GM19452 (cell line): ENCODE results near the gene SMAD3.
A peak's percentile ranks its signal among the peaks of the same experiment; 100 is the strongest.
"Not testable (repeated sequence)": the region's sequence is repeated elsewhere in the genome, so short reads cannot be mapped to it uniquely, and the experiment has no call there.

Experiments used
- ATAC-seq: cut with Tn5 transposase; IDR thresholded peaks from one replicate; pipeline ENCODE4 v1.9.1; 2021; ENCODE audit not compliant: unreplicated experiment

Gene SMAD3

DNA sequence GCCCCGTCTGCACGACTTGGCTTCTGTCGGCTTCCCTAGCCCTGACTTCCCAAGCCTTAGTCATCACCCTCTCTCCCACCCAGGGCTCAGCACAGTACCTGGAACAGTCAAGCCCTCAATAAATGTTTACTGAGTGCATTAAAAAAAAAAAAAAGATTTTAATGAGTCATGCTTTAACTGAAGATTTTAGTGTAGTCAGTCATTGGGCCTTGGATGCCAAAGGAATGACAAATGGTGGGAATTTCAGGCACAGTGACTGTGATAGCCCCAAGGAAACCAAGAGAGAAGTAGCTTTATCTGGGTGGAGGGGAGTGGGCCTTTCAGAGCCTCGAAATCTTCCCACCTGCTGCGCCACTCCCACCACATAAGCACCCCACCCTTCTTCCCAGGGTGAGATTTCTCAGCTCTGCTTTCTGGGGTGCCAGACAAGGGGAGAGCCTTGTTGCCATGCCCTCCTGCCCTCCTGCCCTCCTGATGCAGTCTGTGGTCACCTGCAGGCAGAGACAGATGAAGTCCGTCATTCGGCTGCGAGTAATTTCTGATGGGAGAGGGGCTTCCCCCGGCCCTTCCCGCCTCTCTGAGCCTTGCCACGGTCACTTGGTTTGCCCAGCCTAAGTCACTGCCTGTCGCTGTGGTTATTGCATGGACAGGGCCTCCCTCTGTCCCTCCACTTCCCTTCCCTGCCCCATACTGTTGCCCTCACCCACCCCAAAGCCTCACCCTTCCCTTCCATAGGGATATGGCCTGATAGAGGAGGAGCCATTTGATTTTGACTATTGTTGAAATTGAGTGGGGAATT lies 41.8 kb downstream of the SMAD3 start:
- no peak for ATAC-seq

DNA sequence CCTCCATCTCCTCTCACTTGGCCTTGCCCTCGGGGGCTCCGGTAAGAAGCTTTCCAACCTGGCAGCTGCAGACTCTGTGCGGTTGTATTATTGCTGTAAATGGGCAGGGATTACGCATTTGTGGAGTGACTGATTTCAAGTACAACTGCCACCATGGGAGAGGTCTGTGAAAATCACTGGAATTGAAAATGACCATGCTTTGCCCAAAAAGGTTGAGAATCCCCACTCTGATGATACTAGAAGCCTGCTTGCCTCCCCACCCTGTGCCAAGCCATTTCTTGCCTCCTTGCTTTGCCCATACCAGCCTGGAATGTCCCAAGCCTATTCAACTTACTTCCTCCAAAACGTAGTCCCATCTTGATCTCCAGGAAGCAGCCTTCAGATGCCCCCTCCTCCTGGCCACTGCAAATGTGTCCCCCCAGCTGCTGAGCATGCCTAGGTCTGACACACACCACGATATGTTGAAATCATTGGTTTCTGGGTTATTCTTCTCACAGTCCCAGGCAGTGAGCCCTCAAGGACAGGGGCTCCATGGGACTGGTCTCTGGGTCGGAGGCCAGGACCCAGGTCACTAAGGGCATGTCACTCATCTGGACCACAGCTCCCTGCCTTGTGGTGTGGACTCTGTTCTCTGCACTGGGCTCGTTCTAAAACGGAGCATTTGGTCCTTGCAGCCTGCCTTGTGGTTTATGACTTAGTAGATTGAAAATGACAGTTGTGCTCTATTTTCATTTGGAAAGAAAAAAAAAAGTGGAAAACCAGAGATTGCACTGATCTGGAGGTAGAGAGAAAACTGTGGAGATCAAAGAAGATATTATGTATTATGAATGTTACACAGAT lies 42.9 kb downstream of the SMAD3 start:
- no peak for ATAC-seq

DNA sequence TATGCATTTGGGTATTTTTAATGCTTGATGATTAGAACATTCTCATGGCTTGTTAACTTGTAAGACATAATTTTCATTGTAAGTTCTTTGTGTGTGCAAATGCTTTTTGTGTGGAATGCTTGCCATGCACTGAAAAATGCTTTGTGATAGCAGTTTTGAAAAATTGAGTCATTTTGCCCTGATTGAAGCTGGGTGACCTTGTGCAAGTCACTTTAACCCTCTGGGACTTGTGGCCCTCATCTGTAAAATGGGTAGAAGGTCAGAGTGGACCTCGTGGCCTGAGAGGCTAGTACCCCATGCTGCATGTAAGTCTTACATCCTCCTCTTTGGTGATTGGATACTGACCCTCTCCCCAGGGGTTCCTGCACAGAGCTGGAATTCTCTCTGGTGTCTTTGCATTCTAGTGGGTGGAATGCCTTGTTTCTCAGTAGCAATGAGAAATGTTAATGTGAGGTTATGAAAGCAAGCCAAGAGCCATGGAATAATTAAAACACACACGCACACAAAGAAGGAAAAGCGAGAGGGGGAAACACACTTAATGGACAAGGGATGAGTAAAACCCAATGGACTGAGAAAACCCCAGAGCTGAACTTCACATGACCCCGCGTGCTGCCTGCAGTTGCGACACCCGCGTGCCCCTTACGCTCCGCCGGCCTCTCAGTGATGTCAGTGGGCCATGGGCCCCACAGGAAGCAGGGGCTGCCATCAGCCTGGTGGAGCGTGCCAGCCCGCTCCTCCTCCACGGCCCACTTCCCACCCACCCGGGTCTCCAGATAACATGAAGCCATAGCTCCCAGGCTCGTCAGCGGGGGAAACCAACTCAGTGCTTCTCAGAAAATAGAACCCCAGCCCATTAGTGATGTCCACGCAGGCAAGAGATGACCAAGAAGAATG lies 44.0 kb downstream of the SMAD3 start:
- ATAC-seq: no peak

DNA sequence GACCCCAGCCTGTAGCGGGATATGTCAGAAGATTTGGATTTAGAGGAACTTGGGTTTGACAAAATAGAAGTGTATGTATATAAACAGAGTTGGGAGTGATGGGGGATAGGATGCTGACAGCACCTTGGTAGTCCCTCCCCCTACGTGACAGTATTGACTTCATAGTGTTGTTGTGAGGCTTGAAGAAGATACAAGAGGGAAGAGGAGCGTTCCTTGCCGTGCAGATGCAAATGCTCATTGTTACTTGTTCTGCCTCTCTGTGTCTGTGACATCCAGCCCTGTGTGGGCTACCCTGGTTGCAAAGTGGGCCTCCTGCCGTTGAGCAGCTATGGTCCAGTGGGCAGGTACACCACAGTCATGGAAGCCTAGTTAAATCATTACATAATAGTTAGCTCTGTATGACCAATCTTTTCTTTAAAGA lies 45.0 kb downstream of the SMAD3 start:
- no peak for ATAC-seq

DNA sequence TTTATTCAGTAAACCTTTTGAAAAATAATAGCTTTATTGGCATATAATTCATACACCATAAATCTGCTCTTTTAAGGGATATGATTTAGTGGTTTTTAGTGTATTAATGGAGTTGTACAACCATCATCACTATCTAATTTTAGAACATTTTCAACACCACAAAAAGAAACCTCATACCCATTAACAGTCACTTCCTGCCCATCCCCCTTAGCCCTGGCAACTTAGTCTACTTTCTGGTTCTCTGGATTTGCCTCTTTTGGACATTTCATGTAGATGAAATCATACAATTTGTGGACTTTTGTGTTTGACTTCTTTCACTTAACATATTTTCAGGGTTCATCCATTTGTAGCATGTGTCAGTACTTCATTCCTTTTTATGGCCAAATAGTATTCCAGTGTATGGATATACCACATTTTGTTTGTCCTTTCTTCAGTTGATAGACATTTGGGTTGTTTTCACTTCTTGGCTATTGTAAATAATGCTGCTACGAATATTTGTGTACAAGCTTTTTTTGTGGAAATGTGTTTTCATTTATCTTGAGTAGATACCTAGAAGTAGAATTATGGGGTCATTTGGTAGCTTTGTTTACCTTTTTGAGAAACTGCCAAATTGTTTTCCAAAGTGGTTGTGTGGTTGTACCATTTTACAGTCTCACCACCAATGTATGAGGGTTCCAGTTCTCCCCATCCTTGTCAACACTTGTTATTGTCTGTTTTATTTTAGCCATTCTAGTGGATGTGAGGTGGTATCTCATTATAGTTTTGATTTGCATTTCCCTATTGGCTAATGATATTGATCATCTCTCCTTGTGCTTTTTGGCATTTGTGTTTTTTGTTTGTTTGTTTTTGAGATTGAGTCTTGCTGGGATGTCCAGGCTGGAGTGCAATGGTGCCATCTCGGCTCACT lies 45.8 kb downstream of the SMAD3 start:
- no peak for ATAC-seq

DNA sequence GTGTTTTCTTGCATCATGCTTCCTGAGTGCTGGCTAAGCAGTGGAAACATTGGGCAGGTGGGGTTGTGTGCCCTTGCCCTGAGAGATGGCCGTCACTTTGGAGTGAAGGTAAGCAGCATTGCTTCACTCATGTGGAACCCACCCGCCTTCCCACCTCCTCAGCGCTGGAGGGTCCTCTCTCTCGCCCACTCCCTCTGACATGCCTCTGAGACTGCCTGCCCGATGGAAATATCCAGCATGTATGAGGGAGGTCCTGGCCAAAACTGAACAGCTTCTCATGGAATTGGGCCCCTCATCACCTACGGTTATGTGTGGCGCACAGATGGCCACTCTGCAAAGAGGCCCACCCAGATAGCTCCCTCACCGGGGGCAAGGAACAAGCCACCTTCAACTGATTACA lies 48.6 kb downstream of the SMAD3 start:
- no peak for ATAC-seq

DNA sequence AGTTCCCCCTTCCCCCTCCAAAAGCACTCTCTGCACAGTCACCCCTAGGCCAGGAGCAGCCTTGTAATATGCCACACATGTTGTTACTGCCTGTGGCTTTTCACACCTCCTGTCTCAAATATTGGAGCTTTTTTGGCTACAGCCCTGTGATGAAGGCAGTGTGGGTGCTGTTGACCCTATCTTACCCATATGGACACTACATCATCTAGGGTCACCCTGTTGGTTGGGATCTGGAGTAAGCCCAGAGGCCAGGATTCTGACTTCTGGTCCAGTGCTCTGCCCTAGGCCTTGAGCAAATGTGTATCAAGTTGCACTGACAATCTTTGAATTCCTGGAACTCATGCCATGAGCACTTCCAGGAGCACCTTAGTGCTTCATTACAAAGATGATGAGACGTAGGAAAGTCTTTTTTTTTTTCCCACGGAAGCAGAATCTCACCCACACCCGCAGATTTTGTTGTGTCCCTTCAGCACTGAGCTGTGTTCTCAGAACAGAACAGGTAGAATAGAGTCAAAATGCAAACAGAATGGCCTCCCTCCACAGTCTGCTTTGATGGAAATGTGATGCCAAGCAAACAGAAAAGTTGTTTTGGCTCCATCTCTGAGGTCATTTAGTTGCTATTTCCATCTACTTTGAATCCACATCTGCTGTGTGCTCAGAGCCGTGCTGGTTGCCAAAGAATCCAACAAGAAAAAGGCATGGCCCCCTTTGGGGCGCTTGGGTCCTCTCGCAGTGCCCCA lies 49.6 kb downstream of the SMAD3 start:
- no peak for ATAC-seq

DNA sequence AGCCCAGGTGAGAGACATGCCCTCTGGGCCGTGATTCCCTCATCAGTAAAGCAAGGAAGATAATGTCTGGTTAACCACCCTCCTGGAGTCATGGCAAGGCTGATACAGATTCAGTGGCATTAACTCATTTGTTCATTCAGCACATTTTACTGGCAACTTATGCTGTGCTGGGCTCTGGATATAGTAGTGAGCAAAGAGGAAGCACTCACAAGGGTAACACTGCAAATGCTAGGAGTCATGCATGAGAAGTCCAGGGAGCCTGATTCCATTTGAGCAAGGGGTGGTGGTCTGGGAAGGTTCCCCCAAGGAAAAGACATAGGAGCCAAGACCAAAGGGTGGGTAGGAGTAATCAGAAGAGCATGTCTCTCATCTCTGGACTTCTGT lies 50.2 kb downstream of the SMAD3 start:
- ATAC-seq: no peak

DNA sequence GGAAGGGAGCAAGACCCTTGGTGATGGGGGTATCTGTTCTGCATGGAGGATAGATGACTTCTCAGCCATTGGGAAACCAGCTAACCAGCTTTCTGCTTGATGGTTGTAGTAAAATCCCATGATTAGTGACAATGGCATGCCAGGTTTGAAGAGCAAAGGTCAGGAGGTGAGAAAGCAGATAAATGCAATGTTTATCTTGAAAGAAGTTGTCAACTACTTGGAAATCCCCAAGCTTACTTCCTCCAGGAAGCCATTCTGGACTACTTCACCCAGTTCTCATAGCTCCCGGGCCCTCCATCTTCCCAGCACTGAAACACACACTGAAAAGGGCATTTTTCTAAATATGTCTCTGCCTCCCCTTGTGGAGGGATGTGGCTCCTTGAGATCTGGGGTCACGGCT lies 51.3 kb downstream of the SMAD3 start:
- no peak for ATAC-seq

DNA sequence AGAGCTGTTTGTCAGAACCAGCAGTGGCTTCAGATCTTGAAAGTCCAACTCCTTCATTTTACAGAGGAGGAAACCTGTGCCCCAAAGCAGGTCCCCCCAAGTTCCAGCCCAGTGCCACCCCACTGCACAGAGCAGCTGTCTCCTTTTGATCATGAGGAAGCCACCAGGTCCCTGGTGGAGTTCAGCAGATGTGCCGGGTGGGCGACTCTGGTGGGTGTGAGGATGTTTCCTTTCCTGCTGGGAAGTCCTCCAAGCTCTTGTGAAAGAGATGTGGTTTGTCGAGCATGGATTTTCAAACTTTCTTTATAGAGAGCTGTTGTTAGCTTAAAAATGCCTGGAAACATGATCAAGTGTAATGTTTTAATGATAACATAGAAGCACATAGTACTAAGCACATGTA lies 52.0 kb downstream of the SMAD3 start:
- ATAC-seq: no peak

DNA sequence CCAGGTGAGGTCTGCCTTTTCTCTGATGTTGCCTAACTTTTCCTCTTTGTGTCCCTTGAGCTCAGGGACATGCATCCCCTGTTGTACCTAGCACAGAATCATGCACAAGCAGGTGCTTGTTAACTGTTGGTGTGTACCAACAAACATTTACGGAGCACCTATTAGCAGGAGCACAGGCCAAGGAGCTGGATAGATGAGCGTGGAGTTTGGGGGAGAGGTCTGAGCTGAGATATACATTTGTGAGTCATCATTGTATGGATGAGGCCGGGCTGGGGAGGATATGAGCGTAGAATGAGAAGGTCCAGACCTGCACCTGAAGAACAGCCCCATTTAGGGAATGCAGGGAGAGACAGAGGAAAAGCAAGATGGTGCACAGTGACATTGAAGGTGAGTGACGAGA lies 53.4 kb downstream of the SMAD3 start:
- no peak for ATAC-seq

DNA sequence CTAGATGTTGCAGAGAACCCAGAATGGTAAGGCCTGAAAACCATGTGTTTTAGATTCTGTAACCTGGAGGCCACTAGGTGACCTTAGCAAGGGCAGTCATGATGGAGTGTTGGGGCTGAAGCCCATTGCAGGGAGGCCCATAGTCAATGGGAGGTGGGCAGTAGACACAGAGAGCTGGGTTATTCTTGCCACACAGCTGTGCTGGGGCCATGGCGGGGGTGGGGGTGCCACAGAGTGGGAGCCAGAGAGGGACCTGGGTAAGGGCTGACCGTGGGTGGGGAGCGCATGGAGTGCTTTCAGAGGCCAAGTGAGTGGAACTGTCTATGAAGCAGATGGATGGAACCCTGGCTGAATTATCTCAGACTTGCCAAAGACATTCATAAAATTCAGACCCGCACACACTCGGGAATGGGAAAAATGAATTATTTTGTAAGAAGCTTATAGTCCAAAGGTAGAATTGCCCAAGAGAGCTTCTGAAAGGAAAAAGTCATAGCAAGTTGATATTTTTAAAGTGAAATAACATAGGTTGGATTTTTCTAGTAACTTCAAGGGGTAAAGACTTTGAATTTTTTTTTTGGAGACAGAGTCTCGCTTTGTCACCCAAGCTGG lies 53.9 kb downstream of the SMAD3 start:
- no peak for ATAC-seq

DNA sequence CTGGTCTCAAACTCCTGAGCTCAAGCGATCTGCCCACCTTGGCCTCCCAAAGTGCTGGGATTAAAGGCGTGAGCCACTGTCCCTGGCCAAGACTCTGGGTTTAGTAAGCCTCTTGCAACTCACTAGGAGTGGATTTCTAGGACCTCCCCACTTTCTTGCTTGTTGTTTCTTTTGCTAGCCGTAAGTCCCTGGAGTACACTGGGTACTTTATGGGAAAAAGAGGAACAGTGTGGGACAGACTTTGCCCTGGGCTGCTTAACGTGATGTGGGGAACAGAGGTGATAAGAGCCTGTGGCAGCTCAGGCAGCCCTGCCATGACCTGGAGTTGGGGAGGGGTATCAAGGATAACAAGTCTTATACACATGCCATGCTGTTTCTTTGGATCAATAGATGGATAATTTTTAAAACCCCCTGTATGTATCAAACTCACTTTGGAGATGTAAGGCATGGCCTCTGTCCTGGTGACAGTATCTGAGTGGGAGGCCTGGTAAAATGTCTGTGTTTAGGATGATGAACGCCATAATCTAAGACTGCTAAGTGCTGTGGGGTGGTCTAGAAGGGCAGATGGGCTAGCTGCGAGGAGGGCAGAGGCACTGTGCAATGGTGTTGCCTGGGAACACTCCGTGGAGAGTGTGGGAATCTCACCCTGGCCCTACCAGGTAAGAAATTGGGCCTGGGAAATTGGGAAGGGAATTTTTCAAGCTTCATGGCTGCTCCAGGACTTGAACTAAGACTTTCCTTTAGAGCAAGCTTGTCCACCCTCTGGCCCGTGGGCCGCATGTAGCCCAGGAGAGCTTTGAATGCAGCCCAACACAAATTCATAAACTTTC lies 54.8 kb downstream of the SMAD3 start:
- no peak for ATAC-seq

DNA sequence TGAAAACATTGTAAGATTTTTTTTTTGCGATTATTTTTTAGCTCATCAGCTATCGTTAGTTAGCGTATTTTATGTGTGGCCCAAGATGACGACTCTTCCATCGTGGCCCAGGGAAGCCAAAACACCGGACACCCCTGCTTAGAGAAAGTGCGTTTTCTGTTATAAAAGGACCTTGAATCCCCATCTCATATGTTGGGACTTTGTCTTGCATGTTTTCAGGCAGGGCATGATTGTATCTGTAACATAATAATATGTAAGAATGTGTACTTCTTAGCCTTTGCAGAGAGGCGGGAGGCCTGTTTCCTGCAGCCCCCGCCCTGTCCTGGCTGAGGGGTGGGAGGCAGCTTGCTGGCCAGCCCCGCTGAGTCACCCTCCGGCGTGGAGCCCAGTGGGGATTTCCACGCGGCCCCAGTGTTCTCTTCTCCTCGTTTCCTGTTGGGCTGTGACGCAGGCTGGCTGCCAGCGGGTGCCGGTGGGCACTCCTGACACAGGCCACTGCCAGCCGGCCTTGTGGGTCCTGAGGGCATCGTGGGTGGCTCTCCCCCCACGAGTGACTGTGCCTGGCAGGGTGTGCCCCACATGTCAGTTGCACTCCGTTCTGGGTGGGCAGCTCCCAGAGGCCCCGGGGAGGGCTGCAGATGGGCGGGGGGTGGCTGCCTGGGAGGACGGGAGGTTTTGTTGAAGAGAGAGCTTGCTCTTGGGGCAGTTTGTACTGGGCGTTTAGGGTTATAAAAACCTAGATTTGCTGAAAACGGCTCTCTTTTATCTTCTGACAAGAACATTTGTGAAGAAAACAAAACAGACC lies 55.6 kb downstream of the SMAD3 start:
- peak; percentile 77 for ATAC-seq

DNA sequence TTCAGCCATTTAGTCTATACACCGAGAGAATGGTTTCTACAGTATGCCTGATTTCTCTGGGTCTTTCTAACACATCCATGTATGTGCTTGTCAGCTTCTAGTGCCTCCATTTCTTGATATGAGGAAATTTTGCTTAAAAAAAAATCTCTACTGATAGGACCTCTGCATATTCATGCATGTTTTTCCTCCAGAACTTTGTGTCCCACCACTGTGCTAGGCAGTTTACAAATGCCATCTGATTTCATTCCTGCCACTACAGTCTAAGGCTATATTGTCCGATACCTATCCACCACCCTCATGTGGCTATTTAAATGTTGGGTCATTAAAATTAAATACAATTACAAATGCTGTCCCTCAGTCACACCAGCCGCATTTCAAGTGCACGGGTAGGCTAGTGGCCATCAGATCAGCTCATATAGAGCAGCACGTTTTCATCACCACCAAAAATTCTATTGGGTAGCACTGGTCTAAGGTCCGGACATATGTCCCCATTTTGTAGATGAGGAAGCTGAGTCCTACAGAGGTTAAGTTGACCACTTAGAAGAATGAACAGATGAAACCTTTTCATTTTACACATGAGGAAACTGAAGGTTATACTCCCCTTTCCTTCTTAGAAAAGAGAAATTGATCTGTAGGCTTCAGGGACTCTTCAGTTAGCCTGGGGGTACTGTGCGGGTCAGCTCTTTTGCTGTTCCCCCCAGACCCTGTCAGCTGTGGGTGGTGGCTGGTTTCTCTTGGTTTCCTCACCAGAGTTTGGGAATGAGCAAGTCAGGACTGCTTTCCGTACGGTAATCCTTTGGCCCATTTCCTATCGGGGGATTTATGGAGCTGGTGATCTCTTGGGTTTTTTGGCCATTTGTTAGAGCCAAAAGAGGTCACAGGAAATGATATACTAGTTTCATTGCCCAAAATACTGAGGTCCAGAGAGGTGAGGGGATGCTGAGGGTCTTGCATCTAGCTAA lies 56.5 kb downstream of the SMAD3 start:
- no peak for ATAC-seq

DNA sequence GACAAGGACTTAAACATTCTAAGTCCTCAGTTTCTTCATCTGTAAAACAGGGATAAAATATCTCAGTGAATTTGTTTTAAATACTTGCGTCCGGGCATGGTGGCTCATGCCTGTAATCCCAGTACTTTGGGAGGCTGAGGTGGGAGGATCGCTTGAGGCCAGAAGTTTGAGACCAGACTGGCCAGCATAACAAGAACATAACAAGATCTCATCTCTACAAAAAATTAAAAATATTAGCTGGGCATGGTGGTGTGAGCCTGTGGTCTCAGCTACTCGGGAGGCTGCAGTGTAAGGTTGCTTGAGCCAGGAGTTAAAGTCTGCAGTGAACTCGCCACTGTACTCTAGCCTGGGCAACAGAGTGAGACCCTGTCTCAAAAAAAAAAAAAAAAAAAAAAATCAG lies 57.4 kb downstream of the SMAD3 start:
- ATAC-seq: not testable (repeated sequence)
